Mesothelial cell of epicardium (in vitro differentiated cells): ENCODE measurements around the gene POLD2. TPM values are rescaled to one million over a fixed set of nuclear protein-coding genes. Genes with fewer than 3 reads are reported as not detected.
"Not testable (repeated sequence)": the region's sequence is repeated elsewhere in the genome, so short reads cannot be mapped to it uniquely, and the experiment has no call there.

Experiments used
- DNase-seq, 2 experiments: peaks; one replicate each; pipeline ENCODE4 v3.0.0; 2021; ENCODE audit warnings: low spot score in 2 of 2; ENCODE audit not compliant: unreplicated experiment in 2 of 2
- H3K27ac Mint-ChIP-seq: 2 replicates; pipeline ENCODE4 v1.8.0; 2021; ENCODE audit warnings: mixed read lengths
- H3K27me3 Mint-ChIP-seq: 2 replicates; pipeline ENCODE4 v1.8.0; 2021; ENCODE audit warnings: low read depth, mixed read lengths
- H3K36me3 Mint-ChIP-seq: 2 replicates; pipeline ENCODE4 v1.8.0; 2021; ENCODE audit warnings: mixed read lengths
- H3K4me1 Mint-ChIP-seq: 2 replicates; pipeline ENCODE4 v1.8.0; 2021; ENCODE audit warnings: mixed read lengths
- H3K4me3 Mint-ChIP-seq: 2 replicates; pipeline ENCODE4 v1.8.0; 2021; ENCODE audit warnings: mild to moderate bottlenecking, moderate library complexity, mixed read lengths
- H3K9me3 Mint-ChIP-seq: 2 replicates; pipeline ENCODE4 v1.8.0; 2021; ENCODE audit warnings: mixed read lengths
- CTCF ChIP-seq: fragments of 200-600 bp; sonication (generic); IDR thresholded peaks from one replicate; pipeline ENCODE4 v1.5.0; 2021; ENCODE audit warnings: antibody characterized with exemption; ENCODE audit not compliant: unreplicated experiment
- total RNA-seq: library from RNA; stranded (reverse); gene quantifications from 3 replicates; pipeline ENCODE4 v1.2.1, GENCODE V29; 2021

POLD2 gene
- total RNA-seq = 117 to 126 TPM (median 125 TPM) in 3 replicates

GRCh38 chr7:44123190-44124003 is at the start of gene POLD2:
TSS of gene POLD2 (minus strand) at chr7:44123548. CDS start at chr7:44122053, 1,495 bp downstream.
- H3K36me3 Mint-ChIP-seq = peaks cover 19% of the 10 kb centered on the region
- H3K4me1 Mint-ChIP-seq = peaks cover 19% of the 10 kb centered on the region
- no peaks in the 10 kb centered on the region for H3K27me3 Mint-ChIP-seq
- no peak for TF ChIP-seq CTCF
- peak within 1 kb of the TSS; percentile 92 for H3K27ac Mint-ChIP-seq
- peak; percentile 97 for DNase-seq
- H3K9me3 Mint-ChIP-seq = peaks cover 16% of the 10 kb centered on the region
- H3K4me3 Mint-ChIP-seq = peak within 1 kb of the TSS; percentile 80

- Mint-ChIP-seq H3K27me3 (peaks cover 50% of the 10 kb centered on the region), H3K27ac (no peak overlapping the region), H3K4me1 (no peaks in the 10 kb centered on the region)
Observed at GRCh38 chr7:44172803-44173424, 49.6 kb upstream of the POLD2 start.

GRCh38 chr7:44172352-44172751 is 49.0 kb upstream of the POLD2 start:
- no peaks in the 10 kb centered on the region for H3K36me3 Mint-ChIP-seq
- H3K9me3 Mint-ChIP-seq = peaks cover 11% of the 10 kb centered on the region
- no peak for TF ChIP-seq CTCF
- no peak overlapping the region for H3K27ac Mint-ChIP-seq
- no peaks in the 10 kb centered on the region for H3K4me1 Mint-ChIP-seq
- no peak overlapping the region for H3K4me3 Mint-ChIP-seq
- no peak for DNase-seq
- peaks cover 51% of the 10 kb centered on the region for H3K27me3 Mint-ChIP-seq

More at GRCh38 chr7:44172803-44173424, 49.6 kb upstream of the POLD2 start:
- H3K9me3 Mint-ChIP-seq = peaks cover 11% of the 10 kb centered on the region
- no peaks in the 10 kb centered on the region for H3K36me3 Mint-ChIP-seq
- no peak for DNase-seq
- no peak overlapping the region for H3K4me3 Mint-ChIP-seq
- TF ChIP-seq CTCF = no peak

- Mint-ChIP-seq H3K27me3 (peaks cover 50% of the 10 kb centered on the region), H3K9me3 (peaks cover 11% of the 10 kb centered on the region)
- not testable (repeated sequence) for H3K36me3 Mint-ChIP-seq, H3K4me1 Mint-ChIP-seq, H3K4me3 Mint-ChIP-seq, DNase-seq, H3K27ac Mint-ChIP-seq
Observed at GRCh38 chr7:44171901-44172300, 48.6 kb upstream of the POLD2 start.

GRCh38 chr7:44167920-44168319 is 44.6 kb upstream of the POLD2 start:
- H3K36me3 Mint-ChIP-seq = no peaks in the 10 kb centered on the region
- no peak overlapping the region for H3K27ac Mint-ChIP-seq
- peaks cover 22% of the 10 kb centered on the region for H3K9me3 Mint-ChIP-seq
- DNase-seq = no peak
- no peak overlapping the region for H3K4me3 Mint-ChIP-seq
- H3K4me1 Mint-ChIP-seq = peaks cover 10% of the 10 kb centered on the region
- H3K27me3 Mint-ChIP-seq = peaks cover 14% of the 10 kb centered on the region
- no peak for TF ChIP-seq CTCF

DNA sequence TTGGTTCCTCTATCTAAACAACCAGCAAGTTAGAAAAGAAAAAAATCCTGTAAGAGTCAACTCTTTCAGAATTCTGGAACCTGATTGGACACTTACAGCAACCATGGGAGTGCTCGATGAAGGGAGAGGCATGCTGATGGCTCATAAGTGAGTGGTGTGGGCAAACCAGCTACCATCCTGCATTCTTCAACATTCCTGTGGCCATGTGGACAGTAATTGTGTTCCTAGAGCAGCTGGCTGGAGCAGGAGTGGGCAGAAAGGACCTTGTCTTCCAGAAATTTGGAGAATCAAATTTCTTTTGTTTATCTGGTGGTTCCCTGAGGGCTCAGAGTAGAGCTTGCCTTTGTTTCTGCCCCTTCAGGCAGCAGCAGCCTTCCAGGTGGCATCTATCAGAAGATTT is 40.2 kb upstream of the POLD2 start:
- TF ChIP-seq CTCF = no peak
- peaks cover 6% of the 10 kb centered on the region for H3K27me3 Mint-ChIP-seq
- no peak overlapping the region for H3K27ac Mint-ChIP-seq
- H3K9me3 Mint-ChIP-seq = peaks cover 10% of the 10 kb centered on the region
- H3K36me3 Mint-ChIP-seq = no peaks in the 10 kb centered on the region
- no peak overlapping the region for H3K4me3 Mint-ChIP-seq
- DNase-seq = no peak
- peaks cover 14% of the 10 kb centered on the region for H3K4me1 Mint-ChIP-seq
